Lung (tissue), 12 donors: ENCODE data around the gene COX6A1. TPM values are rescaled to one million over a fixed set of nuclear protein-coding genes. Genes with fewer than 3 reads are reported as not detected.

Experiments used
- ATAC-seq: fragments of 200-7000 bp; cut with Tn5 transposase; one replicate; pipeline ENCODE4 v1.9.1; 2020; ENCODE audit warnings: moderate number of reproducible peaks; ENCODE audit not compliant: insufficient read depth, low FRiP score
- DNase-seq, 3 donors: peaks; one replicate each; pipeline ENCODE4 v3.0.0-alpha.2; 2013 to 2017
- H3K27ac ChIP-seq, 2 donors: one replicate each; pipeline ENCODE4 v1.5.1; 2013; ENCODE audit warnings: mild to moderate bottlenecking in 2 of 2, moderate library complexity in 2 of 2, control low read depth in 1 of 2, inconsistent platforms in 1 of 2, low read depth in 1 of 2, low read length in 1 of 2
- H3K27me3 ChIP-seq, 3 donors: one replicate each; pipeline ENCODE4 v1.5.1; 2013; ENCODE audit warnings: low read length in 2 of 3; ENCODE audit not compliant: control insufficient read depth in 3 of 3, insufficient read depth in 3 of 3
- H3K36me3 ChIP-seq, 4 donors: one replicate each; pipeline ENCODE4 v1.5.1; 2013; ENCODE audit warnings: low read length in 4 of 4, mild to moderate bottlenecking in 1 of 4, moderate library complexity in 1 of 4; ENCODE audit not compliant: control insufficient read depth in 4 of 4, insufficient read depth in 4 of 4
- H3K4me1 ChIP-seq, 5 donors: one replicate each; pipeline ENCODE4 v1.5.1; 2013; ENCODE audit warnings: low read length in 5 of 5, mild to moderate bottlenecking in 2 of 5, moderate library complexity in 1 of 5; ENCODE audit not compliant: control insufficient read depth in 5 of 5, insufficient read depth in 5 of 5
- H3K4me3 ChIP-seq: one replicate; pipeline ENCODE4 v1.5.1; 2013; ENCODE audit warnings: mild to moderate bottlenecking, control low read depth, moderate library complexity
- H3K9ac ChIP-seq, 2 donors: one replicate each; pipeline ENCODE4 v1.5.1; 2013; ENCODE audit warnings: low read length in 2 of 2, control low read depth in 1 of 2; ENCODE audit not compliant: insufficient read depth in 1 of 2
- H3K9me3 ChIP-seq, 4 donors: one replicate each; pipeline ENCODE4 v1.5.1; 2013; ENCODE audit warnings: low read length in 3 of 4, mild to moderate bottlenecking in 1 of 4, moderate library complexity in 1 of 4; ENCODE audit not compliant: control insufficient read depth in 4 of 4, insufficient read depth in 3 of 4
- WGBS, 2 donors: extraction: QIAGEN DNeasy Blood & Tissue Kit; methylation state at CpG; one replicate each; pipeline ENCODE4 v1.1.7; 2013; 5-methylcytosine and 5-hydroxymethylcytosine counted together
- polyA plus RNA-seq, 2 donors: library from polyadenylated mRNA; stranded (reverse); fragments of 200-250 nt; gene quantifications; one replicate each; pipeline ENCODE4 v1.2.1, GENCODE V29; 2013
- total RNA-seq, 2 donors: library from RNA; depleted of rRNA in 1 of 2; stranded (reverse); fragments of >200 nt in 1 of 2; gene quantifications; one replicate each; pipeline ENCODE4 v1.2.1, GENCODE V29; 2014 to 2021
- TF ChIP-seq, protein P1 (sequence below): IDR thresholded peaks from 2 replicates; pipeline ENCODE4 v1.5.1; 2012; ENCODE audit warnings: mild to moderate bottlenecking; ENCODE audit errors: control extremely low read depth, extremely low read depth
- donor health status: control.
- donor health status: control.
- donor health status: Bipolar disorder and iron deficiency.
- donor health status: healthy.
- donor health status: DM: yes; HTN: yes; CAD: no.

Gene COX6A1
- total and polyA plus RNA-seq, 4 donors = 211 to 1,397 (median 525) TPM

DNA sequence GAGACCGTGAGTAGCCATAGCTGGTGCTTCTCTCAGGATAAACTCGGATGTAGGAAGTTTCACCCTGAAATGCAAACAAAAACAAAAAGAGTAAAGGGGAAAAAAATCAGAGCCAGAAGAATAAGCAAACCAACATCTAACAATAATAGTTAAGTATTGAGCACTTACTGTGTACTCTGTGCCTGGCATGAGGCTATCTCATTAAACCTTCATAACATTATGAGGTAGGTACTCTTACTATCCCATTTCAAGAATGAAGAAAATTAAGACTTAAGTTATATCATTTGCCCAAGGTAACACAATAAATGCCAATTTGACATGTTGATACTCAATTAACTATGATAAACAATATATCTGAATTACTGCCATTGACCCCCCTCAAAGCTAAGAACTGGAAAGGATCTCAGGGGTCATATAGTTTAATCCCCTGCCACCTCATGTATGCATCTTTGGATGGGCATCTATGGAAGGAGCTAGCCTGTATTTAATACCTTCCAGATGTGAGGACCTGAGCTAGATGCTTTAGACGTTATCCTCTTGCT lies 24.3 kb downstream of the COX6A1 start:
- no peaks in the 10 kb centered on the region for H3K27me3 ChIP-seq
- ATAC-seq (no peak), DNase-seq (no peak)
- no peaks in the 10 kb centered on the region for H3K4me1 ChIP-seq
- no peak overlapping the region for H3K9ac ChIP-seq
- H3K9me3 ChIP-seq = no peaks in the 10 kb centered on the region
- H3K36me3 ChIP-seq = peaks cover 49 to 75% (median 54%) of the 10 kb centered on the region in 4 donors
- 82 to 94% methylated on average over 3 of the region's 3 CpGs for WGBS, 2 donors
- TF ChIP-seq, protein P1, sequence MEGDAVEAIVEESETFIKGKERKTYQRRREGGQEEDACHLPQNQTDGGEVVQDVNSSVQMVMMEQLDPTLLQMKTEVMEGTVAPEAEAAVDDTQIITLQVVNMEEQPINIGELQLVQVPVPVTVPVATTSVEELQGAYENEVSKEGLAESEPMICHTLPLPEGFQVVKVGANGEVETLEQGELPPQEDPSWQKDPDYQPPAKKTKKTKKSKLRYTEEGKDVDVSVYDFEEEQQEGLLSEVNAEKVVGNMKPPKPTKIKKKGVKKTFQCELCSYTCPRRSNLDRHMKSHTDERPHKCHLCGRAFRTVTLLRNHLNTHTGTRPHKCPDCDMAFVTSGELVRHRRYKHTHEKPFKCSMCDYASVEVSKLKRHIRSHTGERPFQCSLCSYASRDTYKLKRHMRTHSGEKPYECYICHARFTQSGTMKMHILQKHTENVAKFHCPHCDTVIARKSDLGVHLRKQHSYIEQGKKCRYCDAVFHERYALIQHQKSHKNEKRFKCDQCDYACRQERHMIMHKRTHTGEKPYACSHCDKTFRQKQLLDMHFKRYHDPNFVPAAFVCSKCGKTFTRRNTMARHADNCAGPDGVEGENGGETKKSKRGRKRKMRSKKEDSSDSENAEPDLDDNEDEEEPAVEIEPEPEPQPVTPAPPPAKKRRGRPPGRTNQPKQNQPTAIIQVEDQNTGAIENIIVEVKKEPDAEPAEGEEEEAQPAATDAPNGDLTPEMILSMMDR = no peak
- no peak overlapping the region for H3K27ac ChIP-seq
- no peak overlapping the region for H3K4me3 ChIP-seq

GRCh38 chr12:120463712-120464111 lies 25.8 kb downstream of the COX6A1 start:
- no peaks in the 10 kb centered on the region for H3K27me3 ChIP-seq
- peaks cover 45 to 67% (median 49%) of the 10 kb centered on the region in 4 donors for H3K36me3 ChIP-seq
- H3K9me3 ChIP-seq = no peaks in the 10 kb centered on the region
- WGBS, 2 donors = 87 to 91% methylated on average over 5 of the region's 5 CpGs
- H3K9ac ChIP-seq = no peak overlapping the region
- DNase-seq (no peak), ATAC-seq (no peak)
- TF ChIP-seq, protein P1 = no peak
- H3K4me1 ChIP-seq = peaks cover 0 to 9% (median 3%) of the 10 kb centered on the region in 5 donors
- H3K4me3 ChIP-seq = no peak overlapping the region
- no peak overlapping the region for H3K27ac ChIP-seq

DNA sequence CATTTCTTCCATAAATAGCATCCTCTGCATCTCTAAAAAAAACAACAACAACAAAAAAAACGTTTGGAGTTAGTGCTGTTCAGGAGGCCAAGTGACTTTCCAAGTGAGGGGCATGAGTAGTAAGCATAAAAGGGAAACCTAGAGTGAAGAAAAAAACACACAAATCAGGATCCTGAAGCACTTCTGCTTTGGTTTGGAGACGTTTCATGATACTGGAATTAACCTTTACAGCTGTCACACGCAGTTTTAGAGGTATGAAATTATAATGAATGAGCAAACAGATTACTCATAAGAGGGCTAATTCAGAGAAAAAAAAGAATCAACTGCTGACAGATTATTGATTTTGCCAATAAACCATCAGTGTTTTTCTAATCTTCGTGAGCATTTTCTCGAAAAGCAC lies 27.8 kb downstream of the COX6A1 start:
- H3K36me3 ChIP-seq = peaks cover 35 to 53% (median 41%) of the 10 kb centered on the region in 4 donors

More for the DNA sequence above, 27.8 kb downstream of the COX6A1 start:
- H3K27ac ChIP-seq = no peak overlapping the region
- DNase-seq = no peak
- ATAC-seq = no peak
- peaks cover 0 to 19% (median 3%) of the 10 kb centered on the region in 5 donors for H3K4me1 ChIP-seq
- H3K9ac ChIP-seq = no peak overlapping the region
- TF ChIP-seq, protein P1 = no peak
- WGBS, 2 donors = 46 to 54% methylated on average over 5 of the region's 5 CpGs
- H3K9me3 ChIP-seq = no peaks in the 10 kb centered on the region
- H3K27me3 ChIP-seq = no peaks in the 10 kb centered on the region
- H3K4me3 ChIP-seq = no peak overlapping the region
